SK-N-SH (cell line): ENCODE data around the gene WIPF2. TPM values are rescaled to one million over a fixed set of nuclear protein-coding genes. Genes with fewer than 3 reads are reported as not detected.

Source experiments
- CTCF ChIA-PET: fragments of 300-600, 350-600 bp; formaldehyde crosslinking; extraction: SDS; loops from one replicate; lab custom pipeline; 2021; lab: Yijun Ruan, JAX
- POLR2A ChIA-PET: fragments of 350-600 bp; sonication (Branson Sonifier 250); formaldehyde crosslinking; extraction: SDS; loops from one replicate; lab custom pipeline; 2020; ENCODE audit warnings: antibody characterized with exemption, inconsistent platforms; lab: Yijun Ruan, JAX
- DNase-seq: peaks from one replicate; pipeline ENCODE4 v3.0.0; 2012
- H2AFZ ChIP-seq: fragments of 200-600 bp; sonication (generic); 2 replicates; pipeline ENCODE4 v1.8.1; 2016; ENCODE audit warnings: antibody characterized with exemption, mild to moderate bottlenecking, low read depth
- H3F3A ChIP-seq: fragments of 200-600 bp; sonication (generic); replicated peaks from 2 replicates; pipeline ENCODE3; 2016; ENCODE audit warnings: antibody characterized with exemption, mild to moderate bottlenecking; ENCODE audit not compliant: insufficient read depth
- H3K27ac ChIP-seq, 2 experiments: fragments of 200-500 bp in 1 of 2; fragments of 200-600 bp in 1 of 2; sonication (Bioruptor generic) in 1 of 2; sonication (generic), shearing (Covaris generic) in 1 of 2; 2 replicates each; pipeline versions ENCODE4 v1.5.1 to v1.6.1; 2014 to 2016; ENCODE audit warnings: low read depth in 2 of 2, inconsistent platforms in 1 of 2, low read length in 1 of 2, mild to moderate bottlenecking in 1 of 2, mixed read lengths in 1 of 2
- H3K27me3 ChIP-seq: fragments of 200-600 bp; sonication (generic), shearing (Covaris generic); 2 replicates; pipeline ENCODE4 v1.6.1; 2016; ENCODE audit warnings: mixed run types; ENCODE audit not compliant: insufficient read depth
- H3K36me3 ChIP-seq, 2 experiments: fragments of 200-500 bp in 1 of 2; fragments of 200-600 bp in 1 of 2; sonication (Bioruptor generic) in 1 of 2; sonication (generic) in 1 of 2; replicated peaks in 1 of 2; 2 replicates each; pipeline versions ENCODE3 to v1.5.1; 2014 to 2016; ENCODE audit warnings: low read length in 1 of 2, mild to moderate bottlenecking in 1 of 2; ENCODE audit not compliant: insufficient read depth in 2 of 2, control insufficient read depth in 1 of 2
- H3K4me1 ChIP-seq, 2 experiments: fragments of 200-500 bp in 1 of 2; fragments of 200-600 bp in 1 of 2; sonication (Bioruptor generic) in 1 of 2; sonication (generic), shearing (Covaris generic) in 1 of 2; 2 replicates each; pipeline versions ENCODE4 v1.5.1 to v1.6.1; 2014 to 2016; ENCODE audit warnings: low read depth in 1 of 2, low read length in 1 of 2, mixed run types in 1 of 2; ENCODE audit not compliant: insufficient read depth in 2 of 2, control insufficient read depth in 1 of 2
- H3K4me2 ChIP-seq: fragments of 200-600 bp; sonication (generic), shearing (Covaris generic); 2 replicates; pipeline ENCODE4 v1.6.1; 2017; ENCODE audit warnings: mixed run types
- H3K4me3 ChIP-seq, 2 experiments: fragments of 200-500 bp in 1 of 2; fragments of 200-600 bp in 1 of 2; sonication (Bioruptor generic) in 1 of 2; sonication (generic), shearing (Covaris generic) in 1 of 2; 2 replicates each; pipeline versions ENCODE4 v1.5.1 to v1.8.1; 2014 to 2016; ENCODE audit warnings: low read depth in 2 of 2, inconsistent platforms in 1 of 2, low read length in 1 of 2, mild to moderate bottlenecking in 1 of 2, mixed read lengths in 1 of 2, moderate library complexity in 1 of 2
- H3K79me2 ChIP-seq: fragments of 200-600 bp; sonication (generic); 2 replicates; pipeline ENCODE4 v1.8.1; 2017; ENCODE audit warnings: mild to moderate bottlenecking; ENCODE audit not compliant: insufficient read depth
- H3K9ac ChIP-seq: fragments of 200-600 bp; sonication (generic); 2 replicates; pipeline ENCODE4 v1.6.1; 2017; ENCODE audit warnings: mixed run types
- H3K9me2 ChIP-seq: fragments of 200-600 bp; sonication (generic); 2 replicates; pipeline ENCODE4 v1.6.1; 2017; ENCODE audit warnings: mixed run types
- H3K9me3 ChIP-seq: fragments of 200-600 bp; sonication (generic); 2 replicates; pipeline ENCODE4 v1.6.1; 2017; ENCODE audit warnings: mixed run types, mild to moderate bottlenecking, moderate library complexity
- H4K20me1 ChIP-seq: fragments of 200-600 bp; sonication (generic); 2 replicates; pipeline ENCODE4 v1.6.1; 2017; ENCODE audit warnings: mild to moderate bottlenecking, mixed run types; ENCODE audit not compliant: insufficient read depth
- CHD2 ChIP-seq: fragments of 150-350 bp; IDR thresholded peaks from 2 replicates; pipeline ENCODE4 v1.6.1; 2018; ENCODE audit warnings: low read length; ENCODE audit not compliant: partially characterized antibody
- ELF1 ChIP-seq: IDR thresholded peaks from 2 replicates; pipeline ENCODE4 v1.4.0; 2012
- EP300 ChIP-seq, 2 experiments: IDR thresholded peaks; 2 replicates each; pipeline versions ENCODE4 v1.4.0 to v1.6.1; 2012; ENCODE audit warnings: borderline replicate concordance in 1 of 2, low read depth in 1 of 2, low read length in 1 of 2
- EZH2phosphoT487 ChIP-seq: fragments of 200-600 bp; sonication (generic); IDR thresholded peaks from 2 replicates; pipeline ENCODE4 v1.6.1; 2017; ENCODE audit warnings: low read depth, mixed run types, mild to moderate bottlenecking, antibody characterized with exemption, moderate library complexity, borderline replicate concordance
- FOSL2 ChIP-seq: IDR thresholded peaks from 2 replicates; pipeline ENCODE4 v1.4.0; 2012; ENCODE audit warnings: low read depth, mild to moderate bottlenecking, moderate library complexity, borderline replicate concordance
- FOXM1 ChIP-seq: IDR thresholded peaks from 2 replicates; pipeline ENCODE4 v1.4.0; 2012; ENCODE audit warnings: low read depth, mild to moderate bottlenecking
- GABPA ChIP-seq: IDR thresholded peaks from 2 replicates; pipeline ENCODE4 v1.4.0; 2012; ENCODE audit warnings: low read depth, mild to moderate bottlenecking
- GATA2 ChIP-seq: sonication (generic); formaldehyde crosslinking; IDR thresholded peaks from 2 replicates; pipeline ENCODE4 v1.5.0; 2020; ENCODE audit warnings: mild to moderate bottlenecking, missing genetic modification reagents
- IRF3 ChIP-seq: fragments of 150-350 bp; IDR thresholded peaks from 2 replicates; pipeline ENCODE4 v1.6.1; 2016; ENCODE audit warnings: mild to moderate bottlenecking, low read depth, low read length
- MEF2A ChIP-seq: IDR thresholded peaks from 2 replicates; pipeline ENCODE4 v1.4.0; 2012; ENCODE audit warnings: low read depth, borderline replicate concordance
- MXI1 ChIP-seq: IDR thresholded peaks from 2 replicates; pipeline ENCODE4 v1.6.1; 2012; ENCODE audit warnings: mild to moderate bottlenecking, low read depth, low read length, improper control_type of control experiment
- POLR2AphosphoS5 ChIP-seq: IDR thresholded peaks from 2 replicates; pipeline ENCODE4 v1.6.1; 2012; ENCODE audit warnings: low read depth, low read length
- RAD21 ChIP-seq: IDR thresholded peaks from 2 replicates; pipeline ENCODE4 v1.6.1; 2012; ENCODE audit warnings: mild to moderate bottlenecking, low read length
- RCOR1 ChIP-seq: fragments of 150-350 bp; IDR thresholded peaks from 2 replicates; pipeline ENCODE4 v1.6.1; 2017; ENCODE audit warnings: antibody characterized with exemption, low read length
- REST ChIP-seq: IDR thresholded peaks from 2 replicates; pipeline ENCODE4 v1.6.1; 2012; ENCODE audit warnings: mild to moderate bottlenecking, low read depth, low read length, moderate library complexity
- RFX5 ChIP-seq: IDR thresholded peaks from 2 replicates; pipeline ENCODE4 v1.6.1; 2012; ENCODE audit warnings: mild to moderate bottlenecking, improper control_type of control experiment, low read length
- RXRA ChIP-seq: IDR thresholded peaks from 2 replicates; pipeline ENCODE4 v1.4.0; 2012; ENCODE audit warnings: low read depth, mild to moderate bottlenecking, borderline replicate concordance
- SIN3A ChIP-seq: IDR thresholded peaks from 2 replicates; pipeline ENCODE4 v1.6.1; 2012; ENCODE audit warnings: low read depth, mild to moderate bottlenecking, low read length, moderate library complexity, borderline replicate concordance
- TCF12 ChIP-seq: IDR thresholded peaks from 2 replicates; pipeline ENCODE4 v1.4.0; 2012
- TEAD4 ChIP-seq: IDR thresholded peaks from 2 replicates; pipeline ENCODE4 v1.4.0; 2012; ENCODE audit warnings: mild to moderate bottlenecking, borderline replicate concordance; ENCODE audit not compliant: insufficient read depth
- USF1 ChIP-seq: IDR thresholded peaks from 2 replicates; pipeline ENCODE4 v1.4.0; 2012; ENCODE audit warnings: low read depth, borderline replicate concordance
- YY1 ChIP-seq: IDR thresholded peaks from 2 replicates; pipeline ENCODE4 v1.4.0; 2012; ENCODE audit warnings: low read depth, mild to moderate bottlenecking
- ZBTB33 ChIP-seq: IDR thresholded peaks from 2 replicates; pipeline ENCODE4 v1.4.0; 2012; ENCODE audit warnings: low read depth, borderline replicate concordance
- WGBS: methylation state at CpG from one replicate; pipeline ENCODE4 v1.1.6; 2017; ENCODE audit warnings: low lambda C conversion rate; 5-methylcytosine and 5-hydroxymethylcytosine counted together
- polyA plus RNA-seq, 3 experiments: library from polyadenylated mRNA; depleted of rRNA; stranded (reverse); fragments of >200 nt; gene quantifications; 2 replicates each; pipeline ENCODE4 v1.2.3, GENCODE V29; 2012
- TF ChIP-seq, protein P1 (sequence below): IDR thresholded peaks from 2 replicates; pipeline ENCODE4 v1.4.0; 2012; ENCODE audit warnings: low read depth

WIPF2 gene
- polyA plus RNA-seq, 1 of the 3 experiments (the other 2 are of a cell fraction): 6.8 TPM

DNA sequence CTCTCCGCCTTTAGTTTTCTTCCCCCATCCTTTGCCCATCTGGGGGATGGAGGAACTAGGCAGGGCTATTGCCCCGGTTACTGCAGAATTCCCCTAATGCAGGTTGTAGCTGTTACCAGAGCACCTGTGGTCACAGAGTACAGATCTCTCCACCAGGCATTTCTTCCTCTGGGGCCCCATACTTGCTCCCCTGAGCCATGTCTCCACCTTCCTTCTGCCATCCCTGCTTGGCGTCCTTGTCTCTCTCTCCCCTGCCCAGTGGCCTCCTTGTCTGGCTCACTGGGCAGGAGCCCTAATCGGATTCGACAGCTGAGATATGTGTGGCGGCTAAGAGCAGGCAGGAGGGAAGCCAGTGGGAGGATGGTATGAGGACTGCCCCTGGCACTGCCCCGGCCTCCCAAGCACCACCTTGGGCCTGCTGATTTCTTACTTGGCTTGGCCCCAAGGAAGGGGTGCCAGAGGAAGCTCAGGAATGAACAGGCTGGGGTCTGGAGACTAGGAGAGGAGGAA, 91.8 kb downstream of the WIPF2 start:
- peak; percentile 83 for DNase-seq
- CTCF ChIA-PET: interaction anchor here (1.0 to 57.6 kb wide), 5 partner anchors 6 to 249 kb away, joined by 3 to 1706 read pairs (median 4); partner anchors contain the start of genes CDC6, GJD3 and RARA
- Histone ChIP-seq H3K9me3 (no peaks in the 10 kb centered on the region), H3K9ac (peak overlapping the region; percentile 58; the same call in 1 of the 2 replicates), H3K36me3 (no peaks in the 10 kb centered on the region), H3K4me2 (peak overlapping the region; percentile 81), H3F3A (peaks cover 61% of the 10 kb centered on the region), H3K27ac (peak overlapping the region; percentile 95 to 99), H2AFZ (no peak overlapping the region), H4K20me1 (no peaks in the 10 kb centered on the region), H3K79me2 (peaks cover 22% of the 10 kb centered on the region; the same call in 1 of the 2 replicates), H3K9me2 (no peaks in the 10 kb centered on the region), H3K27me3 (no peaks in the 10 kb centered on the region), H3K4me3 (peak overlapping the region; percentile 65 to 69), H3K4me1 (peaks cover 71 to 91% of the 10 kb centered on the region in 2 experiments)
- WGBS: 41% methylated on average over 7 of the region's 7 CpGs
- POLR2A ChIA-PET: interaction anchor here (1.2 to 3.9 kb wide), 5 partner anchors 11 to 43 kb away, joined by 3 to 27 read pairs (median 6); no protein-coding TSS in a partner anchor
- TF ChIP-seq RXRA (peak; percentile 95; the same call in 1 of the 2 replicates), TCF12 (peak; percentile 100), ELF1 (0 out of 2 replicates have a peak, but pooled peaks have one; percentile 21), POLR2AphosphoS5 (peak; percentile 95), RFX5 (no peak), IRF3 (no peak), GATA2 (CRISPR knock-in tag) (peak; percentile 86), USF1 (no peak), MXI1 (peak; percentile 60; the same call in 1 of the 2 replicates), TEAD4 (peak; percentile 95), EP300 (IDR thresholded peaks at IDR 0.05; ENCODE audit: borderline replicate concordance in 1 of 2, low read depth in 1 of 2, low read length in 1 of 2) (peak; percentile 96 to 99), FOXM1 (peak; percentile 86), RCOR1 (peak; percentile 89), CHD2 (peak; percentile 89), EZH2phosphoT487 (no peak), GABPA (no peak), FOSL2 (peak; percentile 61; the same call in 1 of the 2 replicates), MEF2A (peak; percentile 41; the same call in 1 of the 2 replicates), ZBTB33 (peak; percentile 85; the same call in 1 of the 2 replicates), RAD21 (peak; percentile 36), REST (peak; percentile 52; the same call in 1 of the 2 replicates), SIN3A (peak; percentile 97), YY1 (peak; percentile 53; the same call in 1 of the 2 replicates)
- TF ChIP-seq, protein P1, sequence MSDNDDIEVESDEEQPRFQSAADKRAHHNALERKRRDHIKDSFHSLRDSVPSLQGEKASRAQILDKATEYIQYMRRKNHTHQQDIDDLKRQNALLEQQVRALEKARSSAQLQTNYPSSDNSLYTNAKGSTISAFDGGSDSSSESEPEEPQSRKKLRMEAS: peak; percentile 69
